Hematopoietic multipotent progenitor cell treated with erythropoietin and hydrocortisone succinate and interleukin-3 and kit ligand, for 6 days (in vitro differentiated cells): ENCODE results near the gene CAMK1D.
"Not testable (repeated sequence)": the region's sequence is repeated elsewhere in the genome, so short reads cannot be mapped to it uniquely, and the experiment has no call there.

Source experiments
- DNase-seq: peaks from one replicate; pipeline ENCODE4 v3.0.0-alpha.2; 2015

The CAMK1D gene

DNA sequence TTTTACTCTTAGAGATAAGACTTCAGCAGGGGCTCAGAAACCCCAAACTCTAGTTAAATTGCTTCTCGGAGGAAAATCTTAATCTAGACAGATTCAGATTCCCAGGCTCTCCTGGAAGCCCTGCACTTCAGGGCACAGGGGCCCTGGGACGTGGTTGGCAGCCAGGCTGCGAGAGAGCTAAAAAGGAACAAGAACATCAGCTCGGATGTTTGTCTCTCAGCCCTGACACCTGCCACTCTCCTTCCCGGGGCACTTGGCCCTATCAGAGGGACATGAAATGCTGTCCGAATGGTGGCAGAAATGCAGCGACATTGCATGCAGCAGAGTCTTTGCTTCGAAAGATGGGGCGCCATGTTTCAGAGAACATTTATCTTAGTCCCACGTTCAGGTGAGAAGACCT is 485.4 kb downstream of the CAMK1D start:
- DNase-seq: no peak

DNA sequence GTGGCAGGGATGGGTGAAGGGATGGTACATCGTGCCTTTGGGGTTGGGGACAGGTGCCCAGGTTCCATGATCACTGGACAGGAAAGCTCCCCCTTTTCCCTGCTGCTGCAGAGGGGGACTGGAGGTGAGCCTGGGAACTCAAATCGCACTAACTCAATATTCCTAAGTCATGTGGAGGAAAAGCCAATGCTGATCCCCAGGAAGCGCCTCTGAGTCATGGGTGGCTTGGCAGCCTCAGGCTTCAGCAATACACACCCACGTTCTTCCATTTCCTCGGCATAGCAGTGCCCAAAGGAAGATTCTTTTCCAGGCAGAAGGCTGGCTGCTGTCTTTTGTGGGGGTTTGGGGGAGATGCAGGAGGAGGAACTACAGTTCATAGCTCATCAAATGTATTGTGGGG is 486.4 kb downstream of the CAMK1D start:
- DNase-seq: no peak

- no peak for DNase-seq
Measured at GRCh38 chr10:12838366-12838765, 489.0 kb downstream of the CAMK1D start.

DNA sequence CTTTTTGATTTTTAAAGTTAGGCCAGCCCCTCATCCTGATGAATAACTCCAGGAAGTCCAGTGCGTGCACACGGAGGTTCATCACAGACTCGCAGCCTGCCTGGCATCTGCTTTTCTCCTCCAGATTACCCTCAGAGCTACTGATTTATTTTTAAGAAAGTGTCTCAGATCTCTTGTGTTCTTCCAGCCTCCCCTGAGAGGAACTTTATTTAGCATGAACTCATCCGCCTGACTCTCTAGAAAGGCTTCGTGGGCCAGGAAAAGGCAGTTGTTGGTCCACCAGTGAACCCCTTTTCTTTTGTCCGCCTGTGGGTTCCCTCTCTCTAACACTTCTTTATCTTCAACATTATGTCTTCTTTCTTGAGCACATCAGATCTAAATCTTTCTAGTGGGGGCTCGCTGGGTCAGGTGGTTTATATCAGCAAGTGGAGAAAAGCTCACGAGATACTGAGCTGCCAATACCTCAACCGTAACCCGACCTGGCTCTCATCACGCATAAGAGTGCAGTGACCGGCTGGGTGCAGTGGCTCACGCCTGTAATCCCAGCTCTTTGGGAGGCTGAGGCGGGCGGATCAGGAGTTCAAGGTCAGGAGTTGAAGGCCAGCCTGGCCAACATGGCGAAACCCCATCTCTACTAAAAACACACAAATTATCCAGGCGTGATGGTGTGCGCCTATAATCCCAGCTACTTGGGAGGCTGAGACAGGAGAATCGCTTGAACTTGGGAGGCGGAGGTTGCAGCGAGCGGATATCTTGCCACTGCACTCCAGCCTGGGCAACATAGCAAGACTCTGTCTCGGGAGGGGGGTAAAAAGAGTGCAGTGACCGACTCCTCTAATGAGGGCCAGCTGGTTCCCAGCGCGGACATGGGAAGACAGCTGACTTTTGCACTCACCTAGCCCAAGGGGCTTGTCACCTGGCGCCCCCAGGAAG is 489.9 kb downstream of the CAMK1D start:
- DNase-seq: no peak

GRCh38 chr10:12839941-12840611 is 490.7 kb downstream of the CAMK1D start:
- DNase-seq: no peak

DNA sequence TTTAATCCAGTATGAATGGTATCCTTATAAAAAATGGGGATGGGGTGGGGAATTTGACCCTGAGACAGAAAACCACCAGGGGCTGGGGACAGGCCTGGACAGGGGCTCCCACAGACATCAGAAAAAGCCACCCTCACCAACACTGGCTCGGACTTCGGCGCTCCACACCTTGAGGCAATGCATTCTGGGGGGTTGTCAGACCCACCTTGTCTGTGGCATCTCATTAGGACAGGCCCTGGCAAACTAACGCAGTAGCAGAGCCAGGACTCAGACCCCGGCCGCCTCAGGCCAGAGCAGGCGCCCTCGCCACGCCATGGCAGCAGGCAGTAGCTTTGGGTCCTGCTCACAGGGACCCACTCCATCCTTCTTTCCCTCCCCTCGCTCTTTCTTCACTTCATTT is 492.1 kb downstream of the CAMK1D start:
- DNase-seq: no peak

DNA sequence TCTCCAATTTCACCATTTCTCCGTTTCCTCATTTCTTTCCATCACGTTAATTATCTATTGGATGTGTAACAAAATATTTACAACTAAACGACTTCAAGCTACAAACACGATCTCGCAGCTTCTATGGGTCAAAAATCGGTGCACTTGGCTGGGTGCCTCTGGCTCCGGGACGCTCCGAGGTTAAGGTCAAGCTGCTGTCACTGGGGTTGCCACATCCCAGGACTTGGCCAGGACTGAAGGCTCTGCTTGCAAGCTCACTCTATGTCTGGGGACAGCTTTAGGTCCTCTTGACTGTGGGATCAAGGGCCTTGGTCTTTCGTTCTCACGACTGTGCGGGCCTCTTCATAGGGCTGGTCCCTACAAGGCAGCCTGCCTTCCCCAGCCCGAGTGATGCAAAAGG is 492.5 kb downstream of the CAMK1D start:
- no peak for DNase-seq

GRCh38 chr10:12842310-12842709 is 493.0 kb downstream of the CAMK1D start:
- DNase-seq: no peak

DNA sequence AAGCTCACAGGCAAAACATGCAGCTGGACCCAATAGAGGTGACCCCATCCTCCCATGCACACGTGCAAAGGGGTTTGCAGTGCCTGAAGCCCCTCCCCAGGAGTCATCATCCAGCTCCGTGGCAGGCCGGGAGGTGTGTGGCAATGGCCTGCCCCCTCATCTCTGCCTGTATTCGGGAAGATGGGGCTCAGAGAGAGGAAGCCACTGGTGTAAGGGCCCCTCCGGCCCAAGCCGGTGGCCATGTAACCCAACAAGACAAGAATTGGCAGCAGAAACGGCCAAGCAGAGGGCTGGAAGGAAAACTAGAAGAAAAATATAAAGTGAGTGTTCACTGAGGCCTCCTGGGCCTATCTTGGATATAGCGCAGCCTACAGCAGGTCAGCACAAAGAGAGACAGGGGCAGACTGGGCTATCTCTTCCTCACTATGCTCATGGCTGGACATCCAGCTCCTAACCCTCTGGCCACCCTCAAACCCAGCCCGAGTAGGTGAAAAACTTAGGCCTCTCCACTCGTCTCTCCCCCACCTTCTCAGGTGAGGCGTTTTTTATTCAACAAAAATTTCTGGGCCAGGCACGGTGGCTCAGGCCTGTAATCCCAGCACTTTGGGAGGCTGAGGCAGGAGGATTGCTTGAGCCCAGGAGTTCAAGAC is 494.1 kb downstream of the CAMK1D start:
- no peak for DNase-seq

DNA sequence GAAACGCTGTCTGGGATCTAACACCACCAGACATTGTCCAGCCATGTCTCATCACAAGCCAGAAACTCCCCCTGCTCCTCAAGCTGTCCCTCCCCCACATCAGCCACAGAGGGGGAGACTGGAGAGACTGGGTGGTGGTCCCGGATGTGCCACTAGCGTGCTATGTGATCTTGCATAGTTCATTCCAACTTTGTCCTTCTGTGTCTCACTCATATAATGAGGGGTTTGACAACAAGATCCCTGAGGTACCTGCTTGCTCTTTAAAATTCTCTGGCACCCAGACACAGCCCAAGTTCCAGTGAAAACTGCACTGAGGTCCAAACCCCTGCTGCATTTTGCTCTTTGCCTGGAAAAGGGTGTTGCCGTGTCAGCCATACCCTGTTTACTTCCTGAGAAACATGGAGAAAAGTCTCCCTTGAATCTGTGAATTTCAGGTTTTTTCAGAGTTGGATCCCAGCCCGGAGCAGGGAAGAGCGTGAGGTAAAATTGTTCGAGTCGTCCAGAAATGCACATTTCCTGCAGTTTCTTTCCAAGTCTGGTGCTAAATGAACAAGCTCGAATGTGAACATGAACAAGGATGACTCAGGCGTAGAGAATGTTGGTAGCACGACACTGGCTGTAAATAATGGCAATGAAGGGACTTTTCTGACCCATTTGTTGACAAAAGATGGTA is 495.6 kb downstream of the CAMK1D start:
- no peak for DNase-seq

DNA sequence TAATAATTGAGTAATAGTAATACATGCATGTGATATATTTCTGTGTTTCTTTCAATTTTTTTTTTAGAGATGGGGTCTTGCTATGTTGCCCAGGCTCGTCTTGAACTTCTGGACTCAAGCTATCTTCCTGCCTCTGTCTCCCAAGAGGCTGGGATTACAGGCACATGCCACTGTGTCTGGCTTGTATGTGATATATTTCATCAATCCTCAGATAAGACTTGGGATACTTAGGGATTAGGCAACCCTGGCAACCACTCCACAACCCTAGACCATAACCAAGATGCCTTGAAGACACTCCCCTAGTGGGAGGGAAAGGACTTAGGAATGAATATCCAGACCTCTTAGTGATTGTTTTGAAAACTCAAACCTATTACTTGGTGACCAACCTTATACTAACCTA is 497.4 kb downstream of the CAMK1D start:
- no peak for DNase-seq

DNA sequence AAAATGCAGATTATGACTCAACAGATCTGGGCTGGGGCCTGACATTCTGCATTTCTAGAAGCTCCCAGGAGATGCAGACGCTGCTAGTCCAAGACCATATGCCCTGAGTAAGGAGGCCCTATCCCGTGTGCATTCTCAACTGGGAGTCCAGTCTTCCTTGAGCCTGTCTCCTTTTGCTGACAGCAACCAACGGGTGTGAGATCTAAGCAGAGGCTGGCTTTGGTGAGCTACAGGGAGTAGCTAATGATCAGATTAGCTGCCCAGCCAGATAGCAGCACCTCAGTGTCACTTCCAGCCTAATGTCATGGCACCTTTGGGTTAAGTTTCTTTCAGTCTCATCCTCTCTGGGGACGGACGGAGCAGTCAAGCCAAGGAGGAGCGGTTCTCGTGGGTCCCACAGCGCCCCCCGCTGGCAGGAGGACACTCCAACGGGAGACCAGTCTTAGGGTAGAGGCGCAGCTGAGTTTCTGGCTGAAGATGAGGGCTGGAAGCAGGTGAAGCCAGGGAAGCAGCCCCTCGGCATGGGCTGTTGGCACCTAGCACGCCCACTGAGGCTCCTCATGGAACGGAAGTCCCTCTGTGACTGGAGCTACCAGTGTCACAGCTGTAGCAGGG is 498.1 kb downstream of the CAMK1D start:
- peak; percentile 20 for DNase-seq

GRCh38 chr10:12848439-12849173 is 499.3 kb downstream of the CAMK1D start:
- no peak for DNase-seq

DNA sequence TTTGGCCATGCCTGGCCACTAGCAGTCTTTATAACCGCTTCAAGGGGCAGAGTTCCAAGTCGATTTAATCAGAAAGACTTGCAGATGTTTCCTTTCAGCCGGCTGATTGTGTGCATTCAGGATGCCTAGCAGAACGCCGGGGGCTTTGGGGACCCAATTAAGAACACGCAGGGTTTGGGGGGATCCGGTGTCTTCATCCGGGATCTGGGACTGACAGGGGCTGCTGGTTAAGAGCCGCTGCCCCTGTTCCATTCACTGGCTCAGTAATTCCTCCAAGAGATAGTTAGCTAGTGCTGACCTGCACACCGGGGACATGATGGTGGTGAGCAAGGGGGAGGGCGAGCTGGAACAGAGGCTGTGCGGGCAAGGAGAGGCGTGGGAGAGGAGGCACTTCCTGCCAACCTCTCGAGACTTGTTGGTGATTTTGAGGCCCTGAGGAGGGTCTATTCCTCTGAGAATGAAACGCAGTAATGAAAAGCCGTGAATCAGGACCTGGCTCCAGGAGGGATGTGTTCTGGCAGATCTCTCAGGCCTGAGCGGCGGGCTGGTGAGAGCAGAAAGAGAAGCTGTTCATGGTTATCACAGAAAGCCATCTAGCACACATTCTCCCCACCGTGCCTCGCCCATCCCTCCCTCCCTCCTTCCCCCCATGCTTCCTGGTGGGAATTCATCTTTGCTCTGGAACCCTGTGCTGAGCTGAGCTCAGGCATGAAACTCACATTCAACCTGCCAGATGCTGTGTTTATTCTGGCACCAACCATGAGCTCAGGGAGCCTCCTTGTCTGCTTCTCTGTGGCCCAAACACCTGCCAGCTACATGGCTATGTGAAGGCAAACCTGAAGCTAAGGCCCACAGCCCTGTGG is 500.2 kb downstream of the CAMK1D start:
- DNase-seq: peak; percentile 9

- DNase-seq: no peak
Measured at GRCh38 chr10:12852687-12853086, 503.3 kb downstream of the CAMK1D start.

DNA sequence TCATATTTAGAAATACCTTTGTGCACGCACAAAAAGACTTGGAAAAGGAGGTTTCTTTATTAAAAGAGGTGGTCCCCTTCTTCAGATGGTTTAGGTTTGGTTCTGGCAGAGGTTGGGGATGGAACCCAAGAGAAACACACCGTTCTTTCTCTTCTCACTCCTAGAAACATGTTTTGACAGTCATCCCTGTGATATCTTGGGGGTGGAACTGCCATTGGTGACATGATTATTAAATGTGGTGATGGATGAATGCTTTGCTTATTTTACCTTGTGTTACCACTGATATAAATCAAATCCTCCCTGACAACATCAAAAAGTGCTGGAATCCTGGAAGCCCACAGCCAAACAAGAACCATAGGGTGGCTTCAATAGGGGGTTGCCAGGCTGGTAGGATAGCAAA is 505.6 kb downstream of the CAMK1D start:
- no peak for DNase-seq

GRCh38 chr10:12862459-12862858 is 513.1 kb downstream of the CAMK1D start:
- DNase-seq: no peak

- DNase-seq: not testable (repeated sequence)
Measured at GRCh38 chr10:12865515-12865914, 516.2 kb downstream of the CAMK1D start.

GRCh38 chr10:12868229-12868628 is 518.9 kb downstream of the CAMK1D start:
- DNase-seq: no peak

GRCh38 chr10:12869427-12869826 is 520.1 kb downstream of the CAMK1D start:
- no peak for DNase-seq

DNA sequence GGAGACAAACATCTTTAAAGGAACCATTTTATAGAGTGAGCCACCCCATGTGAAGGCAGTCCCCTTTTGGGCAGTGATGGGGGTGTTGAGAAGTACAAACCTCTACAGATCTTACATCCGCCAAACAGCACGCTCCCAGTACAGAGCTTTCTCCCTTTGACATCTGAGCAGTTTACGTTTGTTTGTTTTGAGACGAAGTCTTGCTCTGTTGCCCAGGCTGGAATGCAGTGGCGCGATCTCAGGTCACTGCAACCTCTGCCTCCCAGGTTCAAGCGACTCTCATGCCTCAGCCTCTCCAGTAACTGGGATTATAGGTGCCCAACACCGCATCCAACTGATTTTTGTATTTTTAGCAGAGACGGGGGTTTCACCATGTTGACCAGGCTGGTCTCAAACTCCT is 523.2 kb downstream of the CAMK1D start:
- no peak for DNase-seq
